Hematopoietic multipotent progenitor cell treated with erythropoietin and hydrocortisone succinate and interleukin-3 and kit ligand, for 15 days (in vitro differentiated cells): ENCODE results near the gene LANCL3.

Source experiments
- DNase-seq: peaks from one replicate; pipeline ENCODE4 v3.0.0-alpha.2; 2015; ENCODE audit warnings: low spot score

The LANCL3 gene

GRCh38 chrX:37684426-37684825, 113.0 kb downstream of the LANCL3 start:
- DNase-seq: no peak

- peak; percentile 20 for DNase-seq
Observed at GRCh38 chrX:37684973-37685372, 113.5 kb downstream of the LANCL3 start.

GRCh38 chrX:37685381-37686359, 114.2 kb downstream of the LANCL3 start, which contains the start of gene XK:
XK (plus strand) TSS chrX:37685791; CDS start chrX:37685962, 171 bp downstream.
- peak; percentile 71 for DNase-seq

- DNase-seq: peak; percentile 31
Observed at GRCh38 chrX:37686369-37686995, 115.0 kb downstream of the LANCL3 start.

- DNase-seq: peak; percentile 55
Observed at GRCh38 chrX:37686996-37687395, 115.5 kb downstream of the LANCL3 start.

GRCh38 chrX:37690119-37690518, 118.7 kb downstream of the LANCL3 start:
- DNase-seq: peak; percentile 62

- DNase-seq: no peak
Observed at GRCh38 chrX:37692918-37693317, 121.5 kb downstream of the LANCL3 start.

GRCh38 chrX:37697169-37697760, 125.8 kb downstream of the LANCL3 start:
- DNase-seq: no peak

- no peak for DNase-seq
Observed at GRCh38 chrX:37701588-37701987, 130.1 kb downstream of the LANCL3 start.

- DNase-seq: no peak
Observed at GRCh38 chrX:37711991-37712390, 140.5 kb downstream of the LANCL3 start.

GRCh38 chrX:37712458-37712857, 141.0 kb downstream of the LANCL3 start:
- no peak for DNase-seq

- no peak for DNase-seq
Observed at GRCh38 chrX:37714479-37714878, 143.0 kb downstream of the LANCL3 start.

- peak; percentile 75 for DNase-seq
Observed at GRCh38 chrX:37716602-37717001, 145.1 kb downstream of the LANCL3 start.

GRCh38 chrX:37717708-37718107, 146.2 kb downstream of the LANCL3 start:
- peak; percentile 25 for DNase-seq

- no peak for DNase-seq
Observed at GRCh38 chrX:37722595-37722994, 151.1 kb downstream of the LANCL3 start.

- no peak for DNase-seq
Observed at GRCh38 chrX:37726346-37726745, 154.9 kb downstream of the LANCL3 start.
